HG03571 (cell line): ENCODE results near the gene IBA57.

Source experiments
- ATAC-seq: cut with Tn5 transposase; IDR thresholded peaks from one replicate; pipeline ENCODE4 v1.9.1; 2021; ENCODE audit not compliant: unreplicated experiment

Gene IBA57

GRCh38 chr1:228144193-228144992, 21.2 kb upstream of the IBA57 start:
- no peak for ATAC-seq

GRCh38 chr1:228144993-228145343, 20.6 kb upstream of the IBA57 start:
- ATAC-seq: no peak

GRCh38 chr1:228145463-228146416, 19.9 kb upstream of the IBA57 start:
- no peak for ATAC-seq

- no peak for ATAC-seq
Observed at GRCh38 chr1:228146417-228147150, 19.0 kb upstream of the IBA57 start.

- ATAC-seq: no peak
Observed at GRCh38 chr1:228147151-228147693, 18.4 kb upstream of the IBA57 start.

- ATAC-seq: no peak
Observed at GRCh38 chr1:228147768-228148167, 17.8 kb upstream of the IBA57 start.

- no peak for ATAC-seq
Observed at GRCh38 chr1:228148196-228148861, 17.3 kb upstream of the IBA57 start.

- no peak for ATAC-seq
Observed at GRCh38 chr1:228148935-228149405, 16.6 kb upstream of the IBA57 start.

GRCh38 chr1:228149406-228150119, 16.0 kb upstream of the IBA57 start, which contains the start of gene GJC2:
Gene GJC2, plus strand, starts transcription at chr1:228149930. Its CDS starts 7,829 bp downstream, at chr1:228157759.
- no peak for ATAC-seq

- no peak for ATAC-seq
Observed at GRCh38 chr1:228150120-228150460, 15.5 kb upstream of the IBA57 start.

GRCh38 chr1:228150461-228151179, 15.0 kb upstream of the IBA57 start:
- no peak for ATAC-seq

- no peak for ATAC-seq
Observed at GRCh38 chr1:228151180-228151925, 14.3 kb upstream of the IBA57 start.

- ATAC-seq: no peak
Observed at GRCh38 chr1:228152097-228152917, 13.3 kb upstream of the IBA57 start.

- ATAC-seq: no peak
Observed at GRCh38 chr1:228152918-228153258, 12.7 kb upstream of the IBA57 start.

- no peak for ATAC-seq
Observed at GRCh38 chr1:228154021-228154669, 11.5 kb upstream of the IBA57 start.

- ATAC-seq: no peak
Observed at GRCh38 chr1:228154670-228155571, 10.7 kb upstream of the IBA57 start.
